HG02642 (cell line): Measurements from ENCODE around the gene SLC20A1.
"Not testable (repeated sequence)": the region's sequence is repeated elsewhere in the genome, so short reads cannot be mapped to it uniquely, and the experiment has no call there.

Experiments used
- ATAC-seq: cut with Tn5 transposase; IDR thresholded peaks from one replicate; pipeline ENCODE4 v1.9.1; 2021; ENCODE audit warnings: mild to moderate bottlenecking; ENCODE audit not compliant: unreplicated experiment, poor library complexity

The SLC20A1 gene

DNA sequence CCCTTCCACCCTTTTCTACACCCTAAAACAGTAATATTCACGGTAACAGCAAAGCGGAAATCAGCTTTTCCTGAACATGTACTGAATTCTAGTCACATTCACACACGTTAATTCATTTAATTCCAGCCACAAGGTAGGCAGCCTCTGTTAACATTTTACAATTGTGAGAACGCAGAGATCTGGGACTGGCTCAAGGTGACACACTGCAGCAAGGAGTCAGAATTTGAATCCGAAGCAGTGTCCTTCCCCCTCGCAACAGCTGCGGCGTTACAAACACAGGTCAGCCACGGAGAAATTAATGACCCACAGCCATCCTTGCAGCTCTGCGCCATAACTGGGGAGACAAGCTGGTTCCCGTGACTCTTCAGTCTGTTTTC, 818 bp upstream of the SLC20A1 start:
- ATAC-seq = no peak

DNA sequence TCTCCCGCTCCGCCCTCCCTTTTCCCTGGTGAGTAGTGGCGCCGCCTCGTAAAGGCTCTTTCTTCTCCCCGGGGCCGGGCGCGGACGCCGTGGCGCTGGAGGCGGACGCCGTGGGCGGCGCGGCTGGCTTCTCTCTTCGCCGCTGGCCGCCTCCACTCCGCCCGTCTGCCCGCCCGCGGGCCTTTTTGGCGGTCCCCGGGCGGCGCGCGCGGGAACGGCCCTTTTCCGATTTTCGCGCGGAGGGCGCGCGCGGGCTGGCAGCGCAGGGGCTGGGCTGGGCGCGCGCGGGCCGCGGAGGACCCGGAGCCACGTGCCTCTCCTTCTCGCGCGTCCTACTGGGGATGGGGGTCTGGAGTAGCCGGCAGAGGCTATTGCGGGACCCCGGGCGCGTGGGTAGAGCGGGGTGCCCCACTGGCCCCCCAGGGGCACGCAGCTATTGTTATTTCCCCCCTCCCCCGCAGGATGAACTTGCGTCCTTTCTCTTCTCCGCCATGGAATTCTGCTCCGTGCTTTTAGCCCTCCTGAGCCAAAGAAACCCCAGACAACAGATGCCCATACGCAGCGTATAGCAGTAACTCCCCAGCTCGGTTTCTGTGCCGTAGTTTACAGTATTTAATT, 472 bp downstream of the SLC20A1 start:
- ATAC-seq = peak; percentile 34

DNA sequence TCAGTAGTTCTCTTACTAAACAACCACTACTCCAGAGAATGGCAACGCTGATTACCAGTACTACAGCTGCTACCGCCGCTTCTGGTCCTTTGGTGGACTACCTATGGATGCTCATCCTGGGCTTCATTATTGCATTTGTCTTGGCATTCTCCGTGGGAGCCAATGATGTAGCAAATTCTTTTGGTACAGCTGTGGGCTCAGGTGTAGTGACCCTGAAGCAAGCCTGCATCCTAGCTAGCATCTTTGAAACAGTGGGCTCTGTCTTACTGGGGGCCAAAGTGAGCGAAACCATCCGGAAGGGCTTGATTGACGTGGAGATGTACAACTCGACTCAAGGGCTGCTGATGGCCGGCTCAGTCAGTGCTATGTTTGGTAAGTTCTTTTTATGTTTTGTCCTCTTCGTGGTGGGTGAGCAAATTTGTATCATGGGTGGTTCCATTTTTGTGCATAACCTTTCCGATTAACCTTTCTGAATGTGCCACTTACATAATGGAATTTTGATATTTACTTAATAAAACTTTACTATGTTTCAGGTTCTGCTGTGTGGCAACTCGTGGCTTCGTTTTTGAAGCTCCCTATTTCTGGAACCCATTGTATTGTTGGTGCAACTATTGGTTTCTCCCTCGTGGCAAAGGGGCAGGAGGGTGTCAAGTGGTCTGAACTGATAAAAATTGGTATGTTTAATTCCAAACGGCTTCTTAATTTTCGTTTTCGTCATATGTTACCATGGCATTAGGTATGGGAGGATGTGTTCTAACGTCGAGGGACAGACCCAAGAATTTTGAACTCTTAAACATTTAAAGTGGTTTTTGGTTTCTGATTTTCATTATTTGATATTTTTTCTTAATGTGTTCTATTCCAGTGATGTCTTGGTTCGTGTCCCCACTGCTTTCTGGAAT, 1.3 kb downstream of the SLC20A1 start:
- no peak for ATAC-seq

DNA sequence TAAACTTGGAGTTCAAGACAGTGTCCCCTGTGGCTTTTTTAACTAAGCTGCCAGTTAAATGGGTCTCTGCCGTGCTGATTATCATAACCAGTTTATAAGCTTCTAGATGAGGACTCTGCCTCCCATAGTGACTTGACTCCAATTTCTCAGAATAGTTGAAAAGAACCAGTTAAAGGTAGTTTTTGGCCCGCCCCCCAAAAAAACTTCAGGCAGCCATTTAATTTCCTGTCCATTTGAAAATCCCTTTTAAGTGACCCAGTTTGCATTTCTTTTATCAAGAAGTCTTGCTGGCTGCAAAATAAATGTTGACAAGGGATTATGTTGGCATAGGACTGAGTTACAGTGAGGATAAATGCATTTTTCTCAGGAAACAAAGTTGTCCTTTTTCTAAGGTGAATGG, 2.3 kb downstream of the SLC20A1 start:
- no peak for ATAC-seq

DNA sequence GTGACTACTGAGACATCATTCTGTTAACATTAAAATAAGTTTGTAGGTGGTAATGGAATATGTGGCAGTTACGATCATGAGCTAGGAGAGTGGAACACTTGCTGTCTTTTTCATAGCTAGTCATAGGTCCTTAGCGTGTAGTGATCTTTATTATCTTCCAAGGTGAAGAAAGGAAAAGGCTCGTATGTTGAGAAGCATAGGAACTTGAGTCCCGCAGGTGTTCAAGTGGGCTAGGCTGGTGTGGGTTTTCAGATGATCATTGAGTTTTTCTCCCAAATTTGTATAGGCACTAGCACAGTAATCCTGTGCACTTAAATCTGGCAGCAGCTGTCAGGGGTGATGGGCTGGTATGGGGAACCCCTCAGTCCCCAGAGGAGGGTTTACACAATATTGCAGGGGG, 10.9 kb downstream of the SLC20A1 start:
- no peak for ATAC-seq

DNA sequence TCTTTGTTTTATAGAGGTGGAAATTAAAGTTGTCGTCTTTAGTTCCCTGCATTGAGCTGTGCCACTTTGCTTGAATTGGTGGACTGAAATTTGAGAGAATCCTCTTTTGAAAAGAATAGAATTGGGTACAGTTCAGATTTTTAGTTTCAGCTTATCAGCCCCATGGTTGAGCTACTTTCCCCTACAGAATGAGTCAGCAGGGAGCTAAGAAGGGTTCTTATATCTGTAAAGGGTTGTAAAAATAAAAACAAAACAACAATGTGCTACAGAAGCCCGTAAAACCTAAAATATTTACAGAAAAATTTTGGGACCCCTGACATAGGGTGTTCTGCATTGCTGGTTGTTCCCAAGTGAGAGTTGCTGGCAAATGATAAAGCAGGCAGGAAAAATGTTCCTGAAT, 12.6 kb downstream of the SLC20A1 start:
- no peak for ATAC-seq

DNA sequence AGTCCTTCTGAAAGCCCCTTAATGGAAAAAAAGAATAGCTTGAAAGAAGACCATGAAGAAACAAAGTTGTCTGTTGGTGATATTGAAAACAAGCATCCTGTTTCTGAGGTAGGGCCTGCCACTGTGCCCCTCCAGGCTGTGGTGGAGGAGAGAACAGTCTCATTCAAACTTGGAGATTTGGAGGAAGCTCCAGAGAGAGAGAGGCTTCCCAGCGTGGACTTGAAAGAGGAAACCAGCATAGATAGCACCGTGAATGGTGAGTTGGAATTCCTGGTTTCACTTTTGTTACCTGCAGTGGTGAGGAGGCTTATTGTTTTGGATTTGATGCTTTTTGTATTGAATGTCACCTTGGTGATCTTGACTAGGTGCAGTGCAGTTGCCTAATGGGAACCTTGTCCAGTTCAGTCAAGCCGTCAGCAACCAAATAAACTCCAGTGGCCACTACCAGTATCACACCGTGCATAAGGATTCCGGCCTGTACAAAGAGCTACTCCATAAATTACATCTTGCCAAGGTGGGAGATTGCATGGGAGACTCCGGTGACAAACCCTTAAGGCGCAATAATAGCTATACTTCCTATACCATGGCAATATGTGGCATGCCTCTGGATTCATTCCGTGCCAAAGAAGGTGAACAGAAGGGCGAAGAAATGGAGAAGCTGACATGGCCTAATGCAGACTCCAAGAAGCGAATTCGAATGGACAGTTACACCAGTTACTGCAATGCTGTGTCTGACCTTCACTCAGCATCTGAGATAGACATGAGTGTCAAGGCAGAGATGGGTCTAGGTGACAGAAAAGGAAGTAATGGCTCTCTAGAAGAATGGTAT, 13.3 kb downstream of the SLC20A1 start:
- ATAC-seq = no peak

DNA sequence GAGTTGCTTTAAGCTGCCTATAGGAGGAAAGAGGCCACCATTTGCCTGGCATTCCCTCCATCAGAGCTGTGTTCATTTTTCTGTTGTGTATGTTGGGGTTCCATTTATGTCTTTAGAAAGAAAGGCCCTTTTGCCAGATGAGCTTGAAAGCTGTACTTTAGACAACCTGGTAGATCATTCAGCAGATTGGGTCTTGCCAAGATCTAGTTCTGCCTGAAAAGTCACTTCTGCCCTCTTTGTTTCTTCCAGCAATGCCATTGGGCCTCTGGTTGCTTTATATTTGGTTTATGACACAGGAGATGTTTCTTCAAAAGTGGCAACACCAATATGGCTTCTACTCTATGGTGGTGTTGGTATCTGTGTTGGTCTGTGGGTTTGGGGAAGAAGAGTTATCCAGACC, 14.4 kb downstream of the SLC20A1 start:
- ATAC-seq = no peak

DNA sequence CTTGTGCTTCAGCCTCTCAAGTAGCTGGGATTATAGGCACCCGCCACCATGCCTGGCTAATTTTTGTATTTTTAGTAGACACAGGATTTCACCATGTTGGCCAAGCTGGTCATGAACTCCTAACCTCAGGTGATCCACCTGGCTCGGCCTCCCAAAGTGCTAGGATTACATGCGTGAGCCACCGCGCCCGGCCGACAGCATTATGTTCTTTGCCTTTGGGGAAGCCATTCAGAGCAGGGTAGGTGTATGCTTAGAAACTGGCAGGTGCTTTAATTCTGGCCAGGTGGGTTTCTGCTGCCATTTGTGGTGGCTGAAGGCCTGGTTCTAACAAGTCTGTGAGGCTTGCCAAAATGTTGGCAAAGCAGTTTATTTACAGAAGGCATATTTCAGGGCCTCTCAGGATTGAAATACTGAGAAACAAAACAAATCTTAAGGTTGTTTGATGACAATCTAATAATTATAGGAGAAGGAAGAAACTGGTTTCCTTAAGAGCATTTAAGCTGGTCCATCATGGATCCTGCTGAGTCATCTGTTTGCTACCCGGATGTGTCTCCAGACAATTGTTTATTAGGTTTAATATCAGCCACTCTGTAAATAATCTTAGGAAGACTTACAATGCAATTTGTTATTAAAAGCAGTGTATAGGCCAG, 16.0 kb downstream of the SLC20A1 start:
- no peak for ATAC-seq

DNA sequence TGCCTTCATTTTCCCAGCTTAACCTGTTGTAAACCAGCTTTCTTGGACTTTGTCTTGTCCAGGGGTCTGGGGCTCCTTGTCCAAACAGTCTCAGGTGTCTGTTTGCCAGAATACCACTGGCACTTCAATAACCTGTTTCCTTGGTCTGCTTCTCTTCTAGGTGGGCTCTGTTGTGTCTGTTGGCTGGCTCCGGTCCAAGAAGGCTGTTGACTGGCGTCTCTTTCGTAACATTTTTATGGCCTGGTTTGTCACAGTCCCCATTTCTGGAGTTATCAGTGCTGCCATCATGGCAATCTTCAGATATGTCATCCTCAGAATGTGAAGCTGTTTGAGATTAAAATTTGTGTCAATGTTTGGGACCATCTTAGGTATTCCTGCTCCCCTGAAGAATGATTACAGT, 17.0 kb downstream of the SLC20A1 start:
- ATAC-seq = no peak

DNA sequence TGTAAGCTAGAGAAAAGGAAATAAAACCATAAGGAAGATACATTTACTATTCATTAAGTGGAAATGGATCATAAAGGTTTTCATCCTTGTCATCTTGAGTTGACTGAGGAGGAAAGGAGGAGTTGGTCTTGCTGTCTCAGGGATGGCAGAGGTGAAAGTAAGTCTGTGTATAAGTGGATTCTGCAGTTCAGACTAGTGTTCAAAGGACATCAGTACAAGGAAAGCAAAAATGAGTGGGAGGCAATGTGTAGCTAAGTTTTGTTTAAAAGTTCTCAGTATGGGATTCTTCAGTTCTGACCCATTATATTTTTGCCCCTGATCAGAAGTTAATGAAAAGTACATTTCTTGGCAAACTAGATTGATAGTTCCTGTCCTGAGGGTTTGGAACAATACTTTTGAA, 18.9 kb downstream of the SLC20A1 start:
- no peak for ATAC-seq

DNA sequence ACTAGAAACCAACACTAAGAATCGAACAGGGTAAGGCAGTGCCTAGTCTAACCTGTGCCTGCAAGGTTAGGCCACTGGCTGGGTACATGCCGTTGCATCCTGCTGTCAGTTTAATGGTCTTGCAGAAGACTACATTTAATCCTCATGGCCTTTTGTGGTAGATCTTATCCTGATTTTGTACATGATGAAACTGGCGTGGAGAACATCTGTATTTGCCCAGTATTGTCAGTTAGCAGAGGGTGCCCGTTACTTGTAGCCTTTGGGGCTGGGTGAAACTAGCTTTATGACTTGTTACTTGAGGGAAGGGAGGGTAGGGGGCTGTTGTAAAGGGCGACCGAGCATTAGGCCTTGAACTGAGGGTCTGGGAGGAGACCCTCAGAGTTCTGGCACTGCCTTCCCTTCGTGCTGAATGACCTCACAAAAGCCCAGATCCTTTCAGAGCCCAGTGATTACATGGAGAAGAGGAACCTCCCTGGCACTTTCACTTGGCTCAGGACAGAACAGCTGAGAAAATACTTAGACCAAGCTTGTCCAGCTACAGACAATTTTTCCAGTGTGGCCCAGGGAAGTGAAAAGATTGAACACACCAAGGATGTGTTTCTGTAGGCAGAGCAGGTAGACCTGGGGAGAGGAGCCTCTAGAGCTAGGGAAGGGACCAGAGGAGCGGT, 19.5 kb downstream of the SLC20A1 start:
- no peak for ATAC-seq

DNA sequence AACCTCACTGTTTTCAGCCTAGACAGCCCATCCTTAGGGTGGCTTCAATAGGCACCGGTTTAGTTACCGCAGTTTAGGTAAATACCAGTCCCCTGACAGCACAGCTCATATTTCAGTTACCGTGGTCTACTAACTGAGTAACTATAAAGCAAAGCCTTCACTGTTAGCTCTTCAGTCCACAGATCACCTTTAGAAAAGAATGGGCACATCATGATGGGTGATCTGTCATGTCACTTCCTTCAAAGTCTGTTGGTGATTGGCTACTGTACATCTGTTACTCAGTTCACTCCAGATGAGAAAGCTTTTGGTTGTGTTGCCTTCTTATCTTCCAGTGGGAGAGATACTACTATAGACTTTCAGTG, 21.0 kb downstream of the SLC20A1 start:
- ATAC-seq = no peak

DNA sequence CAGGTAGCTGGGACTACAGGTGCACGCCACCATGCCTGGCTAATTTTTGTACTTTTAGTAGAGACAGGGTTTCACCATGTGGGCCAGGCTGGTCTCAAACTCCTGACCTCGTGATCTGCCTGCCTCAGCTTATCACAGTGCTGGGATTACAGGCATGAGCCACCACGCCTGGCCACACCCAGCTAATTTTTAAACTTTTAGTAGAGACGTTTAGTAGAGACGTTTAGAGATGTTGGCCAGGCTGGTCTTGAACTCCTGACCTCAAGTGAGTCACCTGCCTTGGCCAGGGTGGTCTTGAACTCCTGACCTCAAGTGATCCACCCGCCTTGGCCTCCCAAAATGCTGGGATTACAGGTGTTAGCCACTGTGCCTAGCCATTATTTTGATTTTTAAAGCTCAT, 21.8 kb downstream of the SLC20A1 start:
- ATAC-seq = not testable (repeated sequence)

DNA sequence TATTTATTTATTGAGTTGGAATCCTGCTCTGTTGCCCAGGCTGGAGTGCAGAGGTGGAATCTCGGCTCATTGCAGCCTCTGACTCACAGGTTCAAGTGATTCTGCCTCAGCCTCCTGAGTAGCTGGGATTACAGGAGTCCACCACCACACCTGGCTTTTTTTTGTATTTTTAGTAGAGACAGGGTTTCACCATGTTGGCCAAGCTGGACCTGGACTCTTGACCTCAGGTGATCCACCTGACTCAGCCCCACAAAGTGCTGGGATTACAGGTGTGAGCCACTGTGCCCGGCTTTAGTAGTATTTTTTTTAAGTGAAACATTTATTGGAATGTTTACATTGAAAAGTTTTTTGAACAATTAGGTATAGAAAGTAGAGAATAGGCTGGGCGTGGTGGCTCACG, 23.9 kb downstream of the SLC20A1 start:
- ATAC-seq = no peak

DNA sequence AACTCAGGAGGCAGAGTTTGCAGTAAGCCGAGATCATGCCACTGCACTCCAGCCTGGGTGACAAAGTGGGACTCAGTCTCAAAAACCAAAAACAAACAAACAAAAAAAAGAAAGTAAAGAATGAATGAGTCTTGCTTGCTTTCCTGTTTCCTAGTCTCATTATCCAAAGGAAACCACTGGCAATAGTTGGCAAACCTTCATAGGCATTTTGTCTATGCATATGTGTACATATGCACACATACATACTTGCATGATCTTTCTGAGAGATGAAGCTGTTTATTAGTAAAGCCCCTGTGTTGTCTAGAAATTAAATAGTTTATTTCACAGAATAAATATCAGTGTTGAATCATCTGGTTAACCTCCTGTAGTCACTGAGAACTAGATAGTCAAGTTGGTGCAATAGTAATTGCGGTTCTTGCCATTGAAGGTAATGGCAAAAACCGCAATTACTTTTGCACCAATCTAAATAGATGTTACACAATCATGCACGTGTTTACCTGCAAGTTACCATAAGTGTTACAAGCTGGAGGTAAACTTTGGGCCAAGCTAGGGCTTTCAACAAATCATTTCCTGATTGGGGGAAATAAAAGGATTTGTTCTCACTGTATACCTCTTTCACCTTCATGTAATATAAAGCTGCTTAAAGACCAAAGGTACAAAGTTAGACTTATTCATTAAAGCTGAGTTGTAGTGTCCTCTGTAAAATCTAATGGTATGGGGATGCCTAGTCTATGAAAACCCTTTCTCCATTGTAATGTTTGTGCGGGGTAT, 24.7 kb downstream of the SLC20A1 start:
- no peak for ATAC-seq

DNA sequence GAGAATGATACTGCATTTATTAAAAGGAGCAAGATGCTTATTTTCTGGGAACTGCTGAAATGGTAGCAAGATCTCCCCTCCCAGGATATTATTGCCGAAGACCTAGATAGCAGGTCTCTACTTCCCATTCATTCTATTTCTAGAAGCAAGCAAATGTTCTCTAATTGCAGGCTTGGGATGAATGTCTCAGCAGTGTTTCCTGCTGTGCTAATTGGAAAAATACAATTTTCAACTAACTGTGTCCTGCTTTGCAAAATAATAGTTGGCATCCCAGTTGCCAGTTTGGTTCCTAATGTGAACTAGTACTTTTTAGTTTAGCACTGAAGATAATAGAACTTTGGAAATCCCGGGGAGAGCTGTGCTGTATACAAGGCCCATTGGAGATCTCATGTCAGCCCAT, 26.1 kb downstream of the SLC20A1 start:
- ATAC-seq = no peak

DNA sequence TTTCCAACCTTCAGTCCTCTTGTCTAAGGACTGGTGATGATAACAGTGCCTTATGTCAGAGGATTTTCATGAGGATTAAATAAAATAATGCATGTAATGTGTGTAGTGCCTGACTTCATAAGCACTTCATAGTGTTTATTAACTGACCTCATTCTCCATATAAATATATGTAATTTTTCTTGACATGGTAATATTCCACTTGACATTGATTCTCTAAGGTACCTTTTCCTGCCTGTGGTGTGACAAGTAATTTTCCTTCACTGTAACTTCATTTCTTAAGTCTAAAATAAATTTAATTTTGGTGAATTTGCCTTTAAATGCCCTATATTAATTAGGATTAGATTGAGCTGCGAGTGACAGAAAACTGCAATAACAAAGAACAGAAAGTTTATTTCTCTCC, 27.3 kb downstream of the SLC20A1 start:
- no peak for ATAC-seq

DNA sequence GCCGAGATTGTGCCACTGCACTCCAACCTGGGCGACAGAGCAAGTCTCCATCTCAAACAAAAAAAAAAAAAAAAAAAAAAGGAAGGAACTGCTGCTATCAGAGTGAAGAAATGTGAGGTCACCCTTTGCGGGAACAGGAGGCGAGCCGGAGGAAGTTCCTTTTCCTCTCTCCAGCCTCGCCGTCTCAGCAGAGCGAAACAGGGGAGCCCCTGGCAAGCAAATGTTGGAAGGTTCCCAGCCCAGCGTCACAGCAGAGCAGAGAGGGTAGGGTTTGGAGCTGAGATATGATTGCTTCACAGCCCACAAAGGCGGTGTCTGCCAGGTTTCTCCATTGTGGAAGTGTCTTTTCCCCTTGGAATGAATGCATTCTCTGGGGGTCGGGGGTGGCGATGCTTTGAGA, 28.5 kb downstream of the SLC20A1 start:
- ATAC-seq = no peak
